ENCODE measurements around the gene PAH. TPM values are rescaled to one million over a fixed set of nuclear protein-coding genes. Genes with fewer than 3 reads are reported as not detected.

Gene PAH
- total RNA-seq, 4 donors from 2014 or later: not detected

DNA sequence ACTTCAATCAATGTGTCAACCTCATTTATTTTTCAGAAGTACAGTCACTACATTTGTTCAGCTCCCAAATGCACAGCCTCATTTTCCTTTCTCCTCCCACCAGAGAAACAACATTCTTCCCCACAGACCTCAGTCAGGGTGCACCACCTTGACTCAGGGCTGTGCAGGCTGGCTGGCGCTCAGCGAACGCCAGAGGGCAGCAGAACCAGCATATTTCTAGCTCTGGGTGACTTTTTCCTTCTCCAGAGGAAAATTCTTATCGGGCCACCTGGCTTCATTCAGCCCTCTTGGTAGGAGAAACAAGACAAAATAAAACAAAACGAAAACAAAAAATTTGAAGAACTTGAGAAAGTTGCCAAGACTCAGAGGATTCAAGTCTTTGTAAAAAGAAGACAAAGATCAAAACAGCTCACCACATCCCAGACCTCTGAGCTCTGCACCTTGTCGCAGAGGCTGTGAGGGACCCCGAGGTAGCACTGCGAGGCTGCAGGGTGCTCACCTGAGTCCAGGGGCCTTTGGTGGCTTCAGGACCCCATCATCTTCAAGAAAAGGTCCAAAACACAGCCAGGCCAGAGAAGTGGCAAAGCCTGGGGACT is 33.7 kb downstream of the PAH start:
- no peaks in the 10 kb centered on the region for H3K36me3 ChIP-seq
- DNase-seq: peak; percentile 35
- no peaks in the 10 kb centered on the region for H3K9me3 ChIP-seq
- peaks cover 24% of the 10 kb centered on the region for H3K27me3 ChIP-seq
- in situ Hi-C loops (cut with MboI; ENCODE audit: low pct_ligation_motif_present in 1 of 4, low pct_unique_long_range_greater_than_20kb in 1 of 4, low sequenced_read_pairs in 3 of 4) (loop anchor here in 1 of 4 donors (10.0 kb wide), 1 partner anchor 671 kb away; no protein-coding TSS in a partner anchor), intact Hi-C loops (cut with DNase I; ENCODE audit: low total_unique reads) (loop anchor here (10.0 kb wide), 1 partner anchor 661 kb away; no protein-coding TSS in a partner anchor)
- H3K4me1 ChIP-seq: no peaks in the 10 kb centered on the region
- 30% methylated on average over 8 of the region's 8 CpGs; no CpG with 5 or more reads in 1 of the 2 donors for WGBS, 2 donors (ENCODE audit: low coverage in 1 of 2)
- no peak overlapping the region for H3K27ac ChIP-seq
- TF ChIP-seq, protein P1, sequence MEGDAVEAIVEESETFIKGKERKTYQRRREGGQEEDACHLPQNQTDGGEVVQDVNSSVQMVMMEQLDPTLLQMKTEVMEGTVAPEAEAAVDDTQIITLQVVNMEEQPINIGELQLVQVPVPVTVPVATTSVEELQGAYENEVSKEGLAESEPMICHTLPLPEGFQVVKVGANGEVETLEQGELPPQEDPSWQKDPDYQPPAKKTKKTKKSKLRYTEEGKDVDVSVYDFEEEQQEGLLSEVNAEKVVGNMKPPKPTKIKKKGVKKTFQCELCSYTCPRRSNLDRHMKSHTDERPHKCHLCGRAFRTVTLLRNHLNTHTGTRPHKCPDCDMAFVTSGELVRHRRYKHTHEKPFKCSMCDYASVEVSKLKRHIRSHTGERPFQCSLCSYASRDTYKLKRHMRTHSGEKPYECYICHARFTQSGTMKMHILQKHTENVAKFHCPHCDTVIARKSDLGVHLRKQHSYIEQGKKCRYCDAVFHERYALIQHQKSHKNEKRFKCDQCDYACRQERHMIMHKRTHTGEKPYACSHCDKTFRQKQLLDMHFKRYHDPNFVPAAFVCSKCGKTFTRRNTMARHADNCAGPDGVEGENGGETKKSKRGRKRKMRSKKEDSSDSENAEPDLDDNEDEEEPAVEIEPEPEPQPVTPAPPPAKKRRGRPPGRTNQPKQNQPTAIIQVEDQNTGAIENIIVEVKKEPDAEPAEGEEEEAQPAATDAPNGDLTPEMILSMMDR (IDR thresholded peaks at IDR 0.05): peak; percentile 56 to 72 (median 59)
- TF ChIP-seq POLR2A (IDR thresholded peaks at IDR 0.05): no peak
- no peak overlapping the region for H3K4me3 ChIP-seq

DNA sequence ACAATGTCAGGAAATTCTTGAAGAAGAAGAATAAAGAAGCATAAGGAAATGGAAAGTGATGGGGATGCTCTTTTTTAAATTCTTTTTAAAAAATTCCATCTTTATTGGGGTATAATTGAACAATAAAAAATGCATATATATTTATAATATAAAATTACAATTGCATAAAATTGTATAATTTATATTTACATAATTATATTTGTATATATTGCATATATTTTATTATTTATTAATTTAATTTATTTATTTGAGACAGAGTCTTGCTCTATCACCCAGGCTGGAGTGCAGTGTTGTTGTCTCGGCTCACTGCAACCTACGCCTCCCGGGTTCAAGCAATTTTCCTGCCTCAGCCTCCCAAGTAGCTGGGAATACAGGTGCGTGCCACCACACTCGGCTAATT is 36.3 kb downstream of the PAH start:
- no peaks in the 10 kb centered on the region for H3K9me3 ChIP-seq
- no peak overlapping the region for H3K27ac ChIP-seq
- intact Hi-C loops (cut with DNase I; ENCODE audit: low total_unique reads): loop anchor here (10.0 kb wide), 1 partner anchor 664 kb away; no protein-coding TSS in a partner anchor
- H3K27me3 ChIP-seq: peaks cover 24% of the 10 kb centered on the region
- TF ChIP-seq EP300 (IDR thresholded peaks at IDR 0.05; ENCODE audit: low read depth) (no peak), POLR2A (IDR thresholded peaks at IDR 0.05) (no peak)
- H3K4me3 ChIP-seq: no peak overlapping the region
- no peak for DNase-seq
- 84 to 100% methylated on average over 3 to 5 of the region's 5 CpGs for WGBS, 2 donors (ENCODE audit: low coverage in 1 of 2)
- in situ Hi-C loops (cut with MboI; ENCODE audit: low pct_ligation_motif_present in 1 of 4, low pct_unique_long_range_greater_than_20kb in 1 of 4, low sequenced_read_pairs in 3 of 4): loop anchor here in 1 of 4 donors (10.0 kb wide), 1 partner anchor 674 kb away; no protein-coding TSS in a partner anchor
- no peaks in the 10 kb centered on the region for H3K4me1 ChIP-seq
- no peaks in the 10 kb centered on the region for H3K36me3 ChIP-seq

DNA sequence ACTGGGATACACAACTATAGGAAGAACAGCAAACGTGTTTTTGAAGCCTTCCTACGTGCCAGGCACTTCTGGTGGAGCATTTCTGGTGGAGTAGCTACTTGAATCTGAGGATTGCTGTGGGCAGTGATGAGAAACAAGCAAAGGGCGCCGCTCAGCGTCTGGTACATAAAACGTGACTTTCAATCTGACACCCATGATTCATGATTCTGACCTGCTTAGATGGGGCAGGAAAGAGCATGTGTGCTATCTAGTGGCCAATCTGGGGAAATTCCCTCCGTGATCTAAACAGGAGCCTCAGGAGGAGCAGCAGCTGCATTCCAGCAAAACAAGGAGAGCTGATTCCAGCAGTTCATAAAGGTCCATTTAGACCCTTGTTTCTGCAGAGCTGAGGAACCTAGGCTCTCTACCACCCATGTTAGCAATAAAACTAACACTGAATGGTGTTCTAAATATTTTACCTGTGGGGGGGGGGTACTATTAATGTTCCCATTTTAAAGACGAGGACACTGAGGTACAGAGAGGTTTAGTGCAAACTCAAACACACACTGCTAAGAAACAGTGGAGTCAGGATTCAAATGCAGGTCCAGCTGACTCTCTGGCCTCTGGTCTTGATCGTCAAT is 37.8 kb downstream of the PAH start:
- DNase-seq: no peak
- Histone ChIP-seq H3K4me1 (no peaks in the 10 kb centered on the region), H3K27ac (no peak overlapping the region), H3K4me3 (no peak overlapping the region), H3K36me3 (no peaks in the 10 kb centered on the region), H3K9me3 (no peaks in the 10 kb centered on the region), H3K27me3 (peaks cover 10% of the 10 kb centered on the region)
- intact Hi-C loops (cut with DNase I; ENCODE audit: low total_unique reads) (no loop called here), in situ Hi-C loops (cut with MboI; ENCODE audit: low pct_ligation_motif_present in 1 of 4, low pct_unique_long_range_greater_than_20kb in 1 of 4, low sequenced_read_pairs in 3 of 4) (no loop called here)
- TF ChIP-seq POLR2A (IDR thresholded peaks at IDR 0.05) (no peak), POLR2AphosphoS5 (IDR thresholded peaks at IDR 0.05) (no peak), EP300 (IDR thresholded peaks at IDR 0.05; ENCODE audit: low read depth) (no peak)
- TF ChIP-seq, protein P1 (IDR thresholded peaks at IDR 0.05): no peak
- 0 to 15% methylated on average over 4 to 9 of the region's 9 CpGs for WGBS, 2 donors (ENCODE audit: low coverage in 1 of 2)

GRCh38 chr12:102876883-102877282 is 40.2 kb downstream of the PAH start:
- DNase-seq: no peak
- Histone ChIP-seq H3K27ac (no peak overlapping the region), H3K4me1 (no peaks in the 10 kb centered on the region), H3K4me3 (no peak overlapping the region), H3K36me3 (no peaks in the 10 kb centered on the region), H3K9me3 (no peaks in the 10 kb centered on the region), H3K27me3 (no peaks in the 10 kb centered on the region)
- intact Hi-C loops (cut with DNase I; ENCODE audit: low total_unique reads) (no loop called here), in situ Hi-C loops (cut with MboI; ENCODE audit: low pct_ligation_motif_present in 1 of 4, low pct_unique_long_range_greater_than_20kb in 1 of 4, low sequenced_read_pairs in 3 of 4) (no loop called here)
- TF ChIP-seq POLR2AphosphoS5 (IDR thresholded peaks at IDR 0.05): no peak
- TF ChIP-seq, protein P1 (IDR thresholded peaks at IDR 0.05): no peak
- WGBS, 2 donors (ENCODE audit: low coverage in 1 of 2): 62 to 76% methylated on average over 5 to 6 of the region's 6 CpGs

Data from transverse colon (tissue), 4 donors.